DOHH2 (cell line): ENCODE data around the gene SBF1.
"Not testable (repeated sequence)": the region's sequence is repeated elsewhere in the genome, so short reads cannot be mapped to it uniquely, and the experiment has no call there.

ENCODE experiments used
- H3F3A ChIP-seq: fragments of 200-600 bp; sonication (generic), shearing (Covaris generic); 2 replicates; pipeline ENCODE4 v1.6.0; 2016; ENCODE audit warnings: antibody characterized with exemption, mild to moderate bottlenecking; ENCODE audit not compliant: control insufficient read depth, insufficient read depth
- H3K27ac ChIP-seq: fragments of 200-600 bp; sonication (generic); 2 replicates; pipeline ENCODE4 v1.5.1; 2014; ENCODE audit warnings: low read depth, mild to moderate bottlenecking, low read length, moderate library complexity
- H3K27me3 ChIP-seq: fragments of 200-600 bp; sonication (generic); 2 replicates; pipeline ENCODE4 v1.6.1; 2014; ENCODE audit warnings: mild to moderate bottlenecking, low read length, mixed read lengths; ENCODE audit not compliant: control insufficient read depth
- H3K36me3 ChIP-seq: fragments of 200-600 bp; sonication (generic); 2 replicates; pipeline ENCODE4 v1.6.1; 2014; ENCODE audit warnings: mild to moderate bottlenecking, low read length, moderate library complexity, mixed read lengths; ENCODE audit not compliant: control insufficient read depth
- H3K4me1 ChIP-seq: fragments of 200-600 bp; sonication (generic); 2 replicates; pipeline ENCODE4 v1.6.1; 2014; ENCODE audit warnings: mild to moderate bottlenecking, low read length, mixed read lengths; ENCODE audit not compliant: control insufficient read depth
- H3K4me2 ChIP-seq: fragments of 200-600 bp; sonication (generic); 2 replicates; pipeline ENCODE4 v1.6.0; 2014; ENCODE audit warnings: mild to moderate bottlenecking, low read length, moderate library complexity
- H3K4me3 ChIP-seq: fragments of 200-600 bp; sonication (generic); 2 replicates; pipeline ENCODE4 v1.5.1; 2014; ENCODE audit warnings: mild to moderate bottlenecking, low read length, mixed read lengths
- H3K79me2 ChIP-seq: fragments of 200-600 bp; sonication (generic); 2 replicates; pipeline ENCODE4 v1.6.1; 2014; ENCODE audit warnings: mild to moderate bottlenecking, low read length, mixed read lengths; ENCODE audit not compliant: control insufficient read depth
- H3K9me2 ChIP-seq: fragments of 200-600 bp; sonication (generic); replicated peaks from 2 replicates; pipeline ENCODE4 v1.6.1; 2014; ENCODE audit warnings: mild to moderate bottlenecking, low read length, mixed read lengths; ENCODE audit not compliant: control insufficient read depth
- H3K9me3 ChIP-seq: fragments of 200-600 bp; sonication (generic); 2 replicates; pipeline ENCODE4 v1.6.1; 2014; ENCODE audit warnings: antibody characterized with exemption, low read length, mixed read lengths; ENCODE audit not compliant: control insufficient read depth, insufficient read depth
- H4K20me1 ChIP-seq: fragments of 200-600 bp; sonication (generic); 2 replicates; pipeline ENCODE4 v1.6.0; 2014; ENCODE audit warnings: low read depth, mild to moderate bottlenecking, antibody characterized with exemption, low read length, moderate library complexity; ENCODE audit not compliant: control insufficient read depth, insufficient read depth
- EZH2phosphoT487 ChIP-seq: fragments of 200-600 bp; sonication (generic); IDR thresholded peaks from 2 replicates; pipeline ENCODE4 v1.6.1; 2017; ENCODE audit warnings: borderline replicate concordance, mild to moderate bottlenecking, antibody characterized with exemption, low read length, moderate library complexity, mixed read lengths
- TF ChIP-seq, protein P1 (sequence below): fragments of 200-600 bp; sonication (generic); IDR thresholded peaks from one replicate; pipeline ENCODE4 v1.5.1; 2014; ENCODE audit warnings: antibody characterized with exemption, mild to moderate bottlenecking, low read depth, low read length; ENCODE audit not compliant: poor library complexity, severe bottlenecking

The SBF1 gene

DNA sequence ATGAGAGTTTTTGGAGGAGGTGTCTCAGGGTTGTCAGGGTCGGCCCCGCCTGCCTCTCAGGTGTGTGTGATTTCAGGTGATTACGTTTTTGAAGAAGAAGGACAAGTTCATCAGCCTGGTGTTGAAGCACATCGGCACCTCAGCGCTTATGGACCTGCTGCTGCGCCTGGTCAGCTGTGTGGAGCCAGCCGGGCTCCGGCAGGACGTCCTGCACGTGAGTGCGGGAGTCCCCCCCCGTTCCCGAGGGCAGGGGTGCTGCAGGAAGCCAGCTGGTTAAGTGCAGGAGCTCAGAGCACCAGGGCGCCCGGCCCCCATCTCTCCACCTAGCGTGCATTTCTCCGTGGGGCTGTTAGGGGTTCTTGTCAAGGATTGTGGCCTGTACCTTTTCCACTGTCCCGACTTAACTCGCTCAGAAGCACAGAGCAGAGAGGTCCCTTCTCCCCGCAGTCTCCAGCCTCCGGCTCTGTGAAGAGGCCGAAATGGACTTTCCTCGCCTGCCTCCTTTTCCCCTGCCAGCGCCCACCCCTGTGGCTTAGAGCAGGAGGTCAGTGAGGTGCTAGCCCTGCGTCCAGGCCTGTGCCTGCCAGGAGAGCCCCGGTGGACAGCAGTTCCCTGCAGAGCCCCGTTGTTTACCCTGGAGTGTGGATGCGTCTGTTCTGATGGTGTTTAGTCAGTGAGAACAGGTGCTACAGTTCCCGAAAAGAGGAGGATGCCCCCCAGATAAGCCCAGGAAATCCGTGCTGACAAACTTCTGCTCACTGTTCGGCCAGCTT lies 60.2 kb downstream of the SBF1 start:
- Histone ChIP-seq H4K20me1 (no peaks in the 10 kb centered on the region), H3K27me3 (no peaks in the 10 kb centered on the region), H3K4me2 (no peak overlapping the region), H3K9me2 (no peaks in the 10 kb centered on the region), H3K9me3 (no peaks in the 10 kb centered on the region), H3K4me1 (no peaks in the 10 kb centered on the region), H3K36me3 (peaks cover 69% of the 10 kb centered on the region), H3F3A (no peaks in the 10 kb centered on the region), H3K79me2 (no peaks in the 10 kb centered on the region), H3K4me3 (no peak overlapping the region), H3K27ac (no peak overlapping the region)
- TF ChIP-seq, protein P1, sequence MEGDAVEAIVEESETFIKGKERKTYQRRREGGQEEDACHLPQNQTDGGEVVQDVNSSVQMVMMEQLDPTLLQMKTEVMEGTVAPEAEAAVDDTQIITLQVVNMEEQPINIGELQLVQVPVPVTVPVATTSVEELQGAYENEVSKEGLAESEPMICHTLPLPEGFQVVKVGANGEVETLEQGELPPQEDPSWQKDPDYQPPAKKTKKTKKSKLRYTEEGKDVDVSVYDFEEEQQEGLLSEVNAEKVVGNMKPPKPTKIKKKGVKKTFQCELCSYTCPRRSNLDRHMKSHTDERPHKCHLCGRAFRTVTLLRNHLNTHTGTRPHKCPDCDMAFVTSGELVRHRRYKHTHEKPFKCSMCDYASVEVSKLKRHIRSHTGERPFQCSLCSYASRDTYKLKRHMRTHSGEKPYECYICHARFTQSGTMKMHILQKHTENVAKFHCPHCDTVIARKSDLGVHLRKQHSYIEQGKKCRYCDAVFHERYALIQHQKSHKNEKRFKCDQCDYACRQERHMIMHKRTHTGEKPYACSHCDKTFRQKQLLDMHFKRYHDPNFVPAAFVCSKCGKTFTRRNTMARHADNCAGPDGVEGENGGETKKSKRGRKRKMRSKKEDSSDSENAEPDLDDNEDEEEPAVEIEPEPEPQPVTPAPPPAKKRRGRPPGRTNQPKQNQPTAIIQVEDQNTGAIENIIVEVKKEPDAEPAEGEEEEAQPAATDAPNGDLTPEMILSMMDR, result no peak
- TF ChIP-seq EZH2phosphoT487, result no peak

DNA sequence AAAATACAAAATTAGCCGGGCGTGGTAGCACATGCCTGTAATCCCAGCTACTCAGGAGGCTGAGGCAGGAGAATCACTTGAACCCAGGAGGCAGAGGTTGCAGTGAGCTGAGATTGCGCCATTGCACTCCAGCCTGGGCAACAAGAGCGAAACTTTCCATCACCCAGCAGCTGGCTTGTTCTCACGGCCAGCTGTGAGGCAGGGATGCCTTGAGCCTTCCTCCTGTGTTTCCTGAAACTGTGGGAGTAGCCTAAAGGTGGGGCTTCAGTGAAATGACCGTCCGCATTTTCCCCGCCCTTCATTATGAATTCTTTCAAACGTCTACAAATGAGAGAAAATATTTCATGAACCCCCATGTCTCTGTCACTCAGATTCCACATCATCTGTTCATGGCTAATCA lies 65.9 kb downstream of the SBF1 start:
- not testable (repeated sequence) for H3K9me3 ChIP-seq, H3K27me3 ChIP-seq, H3K27ac ChIP-seq, H3F3A ChIP-seq, H3K9me2 ChIP-seq, H3K4me3 ChIP-seq, H3K4me2 ChIP-seq, H3K79me2 ChIP-seq, H4K20me1 ChIP-seq, H3K4me1 ChIP-seq
- H3K36me3 ChIP-seq, result peaks cover 49% of the 10 kb centered on the region

DNA sequence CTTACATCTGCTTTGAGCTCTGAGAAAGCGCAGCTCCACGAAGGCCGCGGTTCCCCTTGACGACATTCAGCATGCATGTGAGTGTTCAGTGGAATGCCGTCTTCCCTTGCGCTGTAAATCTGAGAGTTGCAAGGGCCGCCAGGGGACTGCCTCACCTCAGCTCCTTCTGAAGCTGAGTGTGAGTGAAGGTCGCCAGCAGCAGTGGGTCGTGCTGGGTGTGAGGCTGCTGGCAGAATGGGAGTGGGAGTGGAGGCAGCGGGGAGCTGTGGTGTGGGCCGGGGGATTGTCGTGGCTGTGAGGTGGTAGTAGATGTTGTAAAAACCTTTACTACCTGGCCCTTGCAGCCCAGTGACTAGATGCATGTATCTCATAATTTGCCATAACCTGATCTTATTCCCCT lies 66.5 kb downstream of the SBF1 start:
- Histone ChIP-seq H3K36me3 (peaks cover 50% of the 10 kb centered on the region), H3K27me3 (no peaks in the 10 kb centered on the region), H3K9me3 (no peaks in the 10 kb centered on the region), H3K9me2 (no peaks in the 10 kb centered on the region), H3K4me1 (peaks cover 6% of the 10 kb centered on the region), H4K20me1 (no peaks in the 10 kb centered on the region), H3K27ac (no peak overlapping the region), H3K4me2 (no peak overlapping the region), H3F3A (no peaks in the 10 kb centered on the region), H3K4me3 (no peak overlapping the region), H3K79me2 (peaks cover 12% of the 10 kb centered on the region)
- no peak for TF ChIP-seq EZH2phosphoT487
- TF ChIP-seq, protein P1, result no peak

GRCh38 chr22:50406416-50407170 lies 68.2 kb downstream of the SBF1 start:
- peaks cover 3% of the 10 kb centered on the region; the same call in 1 of the 2 replicates for H4K20me1 ChIP-seq
- no peak overlapping the region for H3K4me3 ChIP-seq
- no peaks in the 10 kb centered on the region for H3K9me3 ChIP-seq
- H3K4me2 ChIP-seq, result no peak overlapping the region
- H3K27ac ChIP-seq, result no peak overlapping the region
- no peaks in the 10 kb centered on the region for H3K9me2 ChIP-seq
- peaks cover 19% of the 10 kb centered on the region for H3K4me1 ChIP-seq
- TF ChIP-seq, protein P1, result no peak
- TF ChIP-seq EZH2phosphoT487, result no peak
- H3K79me2 ChIP-seq, result peaks cover 27% of the 10 kb centered on the region
- H3K27me3 ChIP-seq, result no peaks in the 10 kb centered on the region
- peaks cover 62% of the 10 kb centered on the region for H3K36me3 ChIP-seq
- H3F3A ChIP-seq, result no peaks in the 10 kb centered on the region
